ENCODE measurements around the gene TOX3. TPM values are rescaled to one million over a fixed set of nuclear protein-coding genes. Genes with fewer than 3 reads are reported as not detected.

Gene TOX3
- total and polyA plus RNA-seq, 5 experiments from 2014 or later, result not detected

GRCh38 chr16:52573365-52574299 lies 26.7 kb upstream of the TOX3 start:
- no peaks in the 10 kb centered on the region for H3K36me3 Mint-ChIP-seq

GRCh38 chr16:52572656-52573055 lies 25.7 kb upstream of the TOX3 start:
- Mint-ChIP-seq H3K27ac (no peak overlapping the region), H3K4me1 (no peaks in the 10 kb centered on the region), H3K27me3 (peaks cover 0 to 10% (median 1%) of the 10 kb centered on the region in 5 donors), H3K9me3 (peaks cover 0 to 27% (median 6%) of the 10 kb centered on the region in 9 donors), H3K36me3 (no peaks in the 10 kb centered on the region), H3K4me3 (no peak overlapping the region)
- POLR2A ChIA-PET, result no interaction called here
- DNase-seq (no peak), ATAC-seq (no peak)

More at GRCh38 chr16:52573365-52574299, 26.7 kb upstream of the TOX3 start:
- Mint-ChIP-seq H3K9me3 (peaks cover 0 to 27% (median 6%) of the 10 kb centered on the region in 9 donors), H3K27me3 (peaks cover 0 to 10% (median 1%) of the 10 kb centered on the region in 5 donors), H3K4me1 (no peaks in the 10 kb centered on the region), H3K4me3 (no peak overlapping the region), H3K27ac (no peak overlapping the region)
- POLR2A ChIA-PET, result no interaction called here
- ATAC-seq (no peak), DNase-seq (no peak)

- ATAC-seq, result no peak
- Mint-ChIP-seq H3K27me3 (peaks cover 0 to 5% (median 2%) of the 10 kb centered on the region in 5 donors), H3K4me1 (no peaks in the 10 kb centered on the region), H3K27ac (no peak overlapping the region), H3K4me3 (no peak overlapping the region), H3K9me3 (peaks cover 0 to 27% (median 6%) of the 10 kb centered on the region in 9 donors), H3K36me3 (peaks cover 0 to 6% (median 0%) of the 10 kb centered on the region in 3 donors)
- no peak for DNase-seq
- POLR2A ChIA-PET, result no interaction called here
Measured at GRCh38 chr16:52570495-52571091, 23.6 kb upstream of the TOX3 start.

- Mint-ChIP-seq H3K9me3 (peaks cover 0 to 27% (median 6%) of the 10 kb centered on the region in 9 donors), H3K4me3 (no peak overlapping the region), H3K27ac (no peak overlapping the region), H3K4me1 (no peaks in the 10 kb centered on the region), H3K27me3 (peaks cover 0 to 5% (median 1%) of the 10 kb centered on the region in 5 donors), H3K36me3 (peaks cover 0 to 6% (median 0%) of the 10 kb centered on the region in 3 donors)
- DNase-seq (no peak), ATAC-seq (no peak)
- POLR2A ChIA-PET, result no interaction called here
Measured at GRCh38 chr16:52569701-52570100, 22.8 kb upstream of the TOX3 start.

GRCh38 chr16:52568983-52569690 lies 22.2 kb upstream of the TOX3 start:
- Mint-ChIP-seq H3K27ac (no peak overlapping the region), H3K27me3 (peaks cover 0 to 5% (median 1%) of the 10 kb centered on the region in 5 donors), H3K36me3 (peaks cover 0 to 6% (median 0%) of the 10 kb centered on the region in 3 donors), H3K9me3 (peaks cover 0 to 27% (median 6%) of the 10 kb centered on the region in 9 donors), H3K4me1 (no peaks in the 10 kb centered on the region), H3K4me3 (no peak overlapping the region)
- DNase-seq (no peak), ATAC-seq (no peak)
- POLR2A ChIA-PET, result no interaction called here

- peaks cover 0 to 27% (median 4%) of the 10 kb centered on the region in 9 donors for H3K9me3 Mint-ChIP-seq
- H3K4me3 Mint-ChIP-seq, result no peak overlapping the region
- H3K4me1 Mint-ChIP-seq, result no peaks in the 10 kb centered on the region
- POLR2A ChIA-PET, result no interaction called here
- H3K27me3 Mint-ChIP-seq, result peaks cover 0 to 5% (median 1%) of the 10 kb centered on the region in 5 donors
- no peak overlapping the region for H3K27ac Mint-ChIP-seq
- ATAC-seq, result no peak
- H3K36me3 Mint-ChIP-seq, result peaks cover 0 to 6% (median 0%) of the 10 kb centered on the region in 3 donors
- no peak for DNase-seq
Measured at GRCh38 chr16:52568495-52568894, 21.6 kb upstream of the TOX3 start.

- no peak for ATAC-seq
- DNase-seq, result no peak
- Mint-ChIP-seq H3K27me3 (peaks cover 0 to 5% (median 1%) of the 10 kb centered on the region in 5 donors), H3K4me3 (no peak overlapping the region), H3K36me3 (peaks cover 0 to 6% (median 0%) of the 10 kb centered on the region in 3 donors), H3K27ac (no peak overlapping the region), H3K4me1 (no peaks in the 10 kb centered on the region), H3K9me3 (peaks cover 0 to 23% (median 4%) of the 10 kb centered on the region in 9 donors)
- POLR2A ChIA-PET, result no interaction called here
Measured at GRCh38 chr16:52567193-52567592, 20.2 kb upstream of the TOX3 start.

GRCh38 chr16:52563767-52564611 lies 17.0 kb upstream of the TOX3 start:
- H3K36me3 Mint-ChIP-seq, result peaks cover 0 to 11% (median 0%) of the 10 kb centered on the region in 3 donors
- POLR2A ChIA-PET, result no interaction called here
- H3K9me3 Mint-ChIP-seq, result peaks cover 0 to 19% (median 0%) of the 10 kb centered on the region in 9 donors
- no peak overlapping the region for H3K4me3 Mint-ChIP-seq
- no peaks in the 10 kb centered on the region for H3K4me1 Mint-ChIP-seq
- ATAC-seq, result no peak
- DNase-seq, result no peak
- H3K27me3 Mint-ChIP-seq, result peaks cover 0 to 4% (median 0%) of the 10 kb centered on the region in 5 donors
- no peak overlapping the region for H3K27ac Mint-ChIP-seq

- H3K27ac Mint-ChIP-seq, result no peak overlapping the region
- peaks cover 0 to 11% (median 0%) of the 10 kb centered on the region in 3 donors for H3K36me3 Mint-ChIP-seq
- peaks cover 0 to 19% (median 0%) of the 10 kb centered on the region in 9 donors for H3K9me3 Mint-ChIP-seq
- POLR2A ChIA-PET, result no interaction called here
- ATAC-seq (no peak), DNase-seq (no peak)
- H3K27me3 Mint-ChIP-seq, result peaks cover 0 to 4% (median 0%) of the 10 kb centered on the region in 5 donors
- H3K4me1 Mint-ChIP-seq, result no peaks in the 10 kb centered on the region
- no peak overlapping the region for H3K4me3 Mint-ChIP-seq
Measured at GRCh38 chr16:52562770-52563169, 15.8 kb upstream of the TOX3 start.

GRCh38 chr16:52561910-52562741 lies 15.2 kb upstream of the TOX3 start:
- POLR2A ChIA-PET, result no interaction called here
- Mint-ChIP-seq H3K36me3 (peaks cover 0 to 9% (median 0%) of the 10 kb centered on the region in 3 donors), H3K27ac (no peak overlapping the region), H3K4me3 (no peak overlapping the region), H3K9me3 (peaks cover 0 to 19% (median under 1%) of the 10 kb centered on the region in 9 donors), H3K27me3 (peaks cover 0 to 3% (median 0%) of the 10 kb centered on the region in 5 donors), H3K4me1 (no peaks in the 10 kb centered on the region)
- DNase-seq (no peak), ATAC-seq (no peak)

- peaks cover 0 to 18% (median 4%) of the 10 kb centered on the region in 9 donors for H3K9me3 Mint-ChIP-seq
- ATAC-seq (no peak), DNase-seq (no peak)
- H3K4me1 Mint-ChIP-seq, result no peaks in the 10 kb centered on the region
- H3K27me3 Mint-ChIP-seq, result peaks cover 2 to 15% (median 8%) of the 10 kb centered on the region in 5 donors
- POLR2A ChIA-PET, result no interaction called here
- no peak overlapping the region for H3K4me3 Mint-ChIP-seq
- peaks cover 0 to 5% (median 0%) of the 10 kb centered on the region in 3 donors for H3K36me3 Mint-ChIP-seq
- H3K27ac Mint-ChIP-seq, result no peak overlapping the region
Measured at GRCh38 chr16:52558448-52558847, 11.5 kb upstream of the TOX3 start.
